Measurements from ENCODE around the gene IGSF3. TPM values are rescaled to one million over a fixed set of nuclear protein-coding genes. Genes with fewer than 3 reads are reported as not detected.
"Not testable (repeated sequence)": the region's sequence is repeated elsewhere in the genome, so short reads cannot be mapped to it uniquely, and the experiment has no call there.

Gene IGSF3
- total RNA-seq, 1 donor from 2014 or later, result 17.5 TPM

DNA sequence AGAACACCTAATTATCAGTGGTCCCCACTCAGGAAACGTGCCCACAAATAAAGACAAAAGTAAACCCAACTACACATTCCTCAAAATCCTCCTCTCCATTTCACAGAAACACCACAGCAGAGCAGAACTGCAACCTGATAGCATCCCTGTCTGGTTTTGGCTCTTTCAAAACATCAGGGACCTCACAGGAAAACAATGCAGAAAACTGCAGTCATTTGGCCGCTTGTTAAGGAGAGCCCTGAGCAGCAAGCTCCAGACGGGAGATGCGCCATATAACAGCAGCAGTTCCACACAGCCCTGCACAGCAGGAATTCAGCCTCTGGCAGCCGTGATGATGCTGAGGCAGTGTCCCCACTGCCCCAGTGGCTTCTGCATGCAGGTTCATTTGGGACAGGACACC is 23.4 kb downstream of the IGSF3 start:
- intact Hi-C loops (cut with DNase I); DNase-seq; ATAC-seq (ENCODE audit: poor library complexity): not testable (repeated sequence)

DNA sequence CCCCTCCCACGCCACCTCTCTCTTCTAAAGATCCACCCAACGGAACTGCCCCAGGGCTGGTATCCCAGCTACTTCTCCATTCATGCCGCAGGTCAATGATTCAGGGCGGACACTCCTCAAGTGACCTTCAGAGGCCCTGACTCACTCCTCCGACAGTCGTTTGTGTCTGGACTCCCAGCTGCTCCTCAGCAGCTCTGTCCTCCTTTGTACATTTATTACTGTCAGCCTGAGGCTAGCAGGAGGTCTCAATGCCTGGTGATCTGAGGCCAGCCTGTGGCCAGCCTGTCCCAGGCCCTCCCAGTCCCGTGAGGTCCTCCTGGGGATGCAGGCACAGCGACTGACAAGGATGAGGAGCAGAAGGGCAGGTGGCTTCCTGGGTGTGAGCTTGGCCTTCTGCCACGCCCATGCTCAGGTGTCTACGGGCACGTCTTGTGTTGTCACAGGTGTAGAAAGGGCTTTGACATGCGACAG is 24.2 kb downstream of the IGSF3 start:
- ATAC-seq (ENCODE audit: poor library complexity); intact Hi-C loops (cut with DNase I); DNase-seq: not testable (repeated sequence)

DNA sequence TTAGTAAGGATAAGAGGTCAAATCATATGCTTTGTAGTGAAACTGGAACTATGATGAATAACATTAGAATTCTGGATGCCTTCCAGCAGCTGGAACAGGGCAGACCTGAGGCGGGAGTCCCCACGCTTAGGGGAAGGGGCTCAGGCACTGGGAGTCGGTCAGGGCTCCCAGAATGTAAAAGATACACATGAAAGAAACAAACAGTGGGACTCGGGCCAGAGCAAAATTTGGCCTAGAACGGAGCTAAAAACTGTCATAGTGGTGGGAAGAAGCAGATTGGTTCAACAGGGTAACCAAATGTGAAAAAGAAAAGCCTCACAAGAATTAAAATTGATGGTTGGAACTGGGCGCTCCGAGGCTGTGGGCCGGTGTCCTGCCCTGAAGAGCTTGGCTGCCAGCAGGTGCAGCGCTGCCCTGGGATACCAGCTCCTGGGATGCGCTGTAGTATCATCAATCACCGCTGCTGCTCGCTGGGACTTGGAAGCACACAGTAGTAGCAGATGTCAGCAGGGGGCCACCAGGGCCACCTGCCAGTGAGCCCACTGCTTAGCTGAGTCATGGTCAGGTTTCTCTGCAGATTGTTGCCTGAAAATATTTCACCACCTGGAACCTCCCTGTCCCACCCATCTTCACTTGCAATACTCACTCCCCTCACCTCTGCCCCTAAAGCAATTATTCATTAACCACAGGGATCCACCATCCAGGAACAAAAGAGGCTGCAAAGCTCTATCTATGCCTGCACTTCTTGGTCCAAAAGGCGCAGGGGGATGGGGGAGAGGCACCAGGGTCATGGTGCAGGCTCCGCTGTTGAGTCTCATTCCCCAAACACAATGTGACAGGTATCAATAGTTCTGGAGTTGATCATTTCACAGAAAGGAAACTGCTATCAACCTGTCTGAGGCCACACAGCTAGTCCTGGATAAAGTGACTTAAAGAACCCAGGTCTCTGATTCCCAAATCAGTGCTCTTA is 24.9 kb downstream of the IGSF3 start:
- DNase-seq; ATAC-seq (ENCODE audit: poor library complexity); intact Hi-C loops (cut with DNase I): not testable (repeated sequence)

DNA sequence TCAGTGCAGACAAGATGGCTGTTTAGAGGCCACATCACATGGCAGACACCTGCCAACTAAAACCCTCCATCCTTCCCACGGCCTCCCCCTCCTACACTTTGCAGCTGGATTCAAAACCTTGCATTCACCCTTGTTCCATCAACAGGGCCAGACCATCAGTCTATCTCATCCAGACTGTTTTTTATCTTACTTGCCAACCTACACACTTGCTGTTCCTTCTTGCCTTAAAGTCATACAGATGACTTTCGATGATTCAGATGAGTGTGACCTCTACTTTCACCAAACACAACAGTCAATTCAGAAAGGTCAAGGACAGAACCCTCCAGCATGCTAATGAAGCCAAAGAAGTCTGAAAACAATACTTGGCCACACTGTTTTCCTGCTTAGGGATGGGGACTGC is 29.9 kb downstream of the IGSF3 start:
- intact Hi-C loops (cut with DNase I); DNase-seq; ATAC-seq (ENCODE audit: poor library complexity): not testable (repeated sequence)

DNA sequence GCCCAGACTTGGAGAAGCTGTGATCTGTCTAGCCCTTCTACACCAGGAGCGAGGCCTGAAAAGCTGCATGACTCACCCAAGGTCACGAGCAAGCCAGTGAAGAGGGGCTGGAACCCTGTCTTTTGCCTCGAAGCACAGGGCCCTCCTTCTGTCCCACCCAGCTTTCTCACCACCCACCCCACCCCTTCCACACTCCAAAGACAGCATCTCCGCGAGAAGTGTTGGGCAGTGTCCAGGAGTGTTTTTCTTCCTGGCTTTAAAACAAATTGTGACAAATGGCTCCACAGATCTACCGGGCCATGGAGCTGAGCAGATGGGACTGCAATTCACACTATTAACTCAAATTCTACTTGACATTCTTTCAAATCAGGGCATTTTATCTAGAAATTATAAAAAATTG is 30.9 kb downstream of the IGSF3 start:
- intact Hi-C loops (cut with DNase I); DNase-seq; ATAC-seq (ENCODE audit: poor library complexity): not testable (repeated sequence)

DNA sequence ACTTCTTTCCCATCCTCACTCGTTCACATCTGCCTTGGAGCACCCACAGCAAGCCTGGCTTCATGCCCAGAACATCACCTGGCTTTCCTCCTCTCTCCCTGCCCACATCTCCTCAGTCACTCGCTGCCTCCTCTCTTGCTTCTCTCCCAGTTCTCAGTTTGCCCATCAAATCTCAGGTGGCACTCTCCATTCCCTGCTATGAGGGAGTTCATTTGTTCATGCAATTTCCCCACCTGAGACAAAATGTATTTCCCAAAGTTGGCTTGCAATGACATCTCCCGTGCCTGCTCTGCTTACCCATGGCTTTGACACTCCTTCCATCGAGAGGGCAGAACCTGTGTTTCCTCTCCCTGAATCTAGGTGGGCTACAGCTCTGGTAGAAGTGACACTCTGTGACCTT is 33.1 kb downstream of the IGSF3 start:
- DNase-seq; ATAC-seq (ENCODE audit: poor library complexity); intact Hi-C loops (cut with DNase I): not testable (repeated sequence)

DNA sequence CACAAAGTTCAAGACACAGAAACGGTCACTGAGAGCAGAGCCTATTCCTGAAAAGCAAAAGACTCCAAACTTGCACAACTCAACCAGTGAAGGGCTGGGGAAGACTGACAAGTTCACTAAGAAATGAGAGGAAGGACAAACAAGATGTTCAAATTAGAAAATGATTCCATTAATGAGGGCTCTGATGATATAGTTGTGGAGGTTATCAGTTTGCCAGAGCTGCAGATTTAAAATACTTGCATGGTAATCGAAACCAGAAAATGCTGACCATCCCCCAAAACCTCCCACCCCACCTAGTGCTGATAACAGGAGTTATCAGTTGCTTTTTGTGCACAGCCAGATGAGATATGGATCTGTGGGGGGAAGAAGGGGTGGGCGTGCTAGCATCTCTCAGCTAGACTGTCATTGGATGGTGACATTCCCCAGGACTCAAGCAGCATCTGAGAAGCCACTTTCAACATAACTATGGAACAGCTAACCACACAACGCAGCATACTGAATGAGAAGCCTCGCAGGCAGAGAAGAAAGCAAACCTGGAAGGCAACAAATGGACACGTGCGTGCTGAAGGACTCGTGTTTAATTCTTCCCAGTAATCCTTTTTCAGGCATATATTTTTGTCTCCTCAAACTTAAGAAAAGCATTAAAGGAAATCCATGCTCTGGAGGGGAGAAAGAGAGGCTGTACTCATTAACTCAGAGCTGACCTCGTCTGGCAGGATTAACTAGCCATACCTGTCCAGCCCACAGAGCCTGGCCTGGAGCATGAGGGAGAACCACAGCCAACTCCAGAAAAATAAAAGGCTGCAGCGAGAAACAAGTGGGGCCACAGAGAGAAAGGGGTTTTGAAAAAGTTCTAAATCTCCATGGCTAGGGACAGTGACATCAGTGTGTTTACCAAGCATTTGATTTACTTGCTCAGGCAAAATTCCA is 35.3 kb downstream of the IGSF3 start:
- DNase-seq; intact Hi-C loops (cut with DNase I); ATAC-seq (ENCODE audit: poor library complexity): not testable (repeated sequence)

DNA sequence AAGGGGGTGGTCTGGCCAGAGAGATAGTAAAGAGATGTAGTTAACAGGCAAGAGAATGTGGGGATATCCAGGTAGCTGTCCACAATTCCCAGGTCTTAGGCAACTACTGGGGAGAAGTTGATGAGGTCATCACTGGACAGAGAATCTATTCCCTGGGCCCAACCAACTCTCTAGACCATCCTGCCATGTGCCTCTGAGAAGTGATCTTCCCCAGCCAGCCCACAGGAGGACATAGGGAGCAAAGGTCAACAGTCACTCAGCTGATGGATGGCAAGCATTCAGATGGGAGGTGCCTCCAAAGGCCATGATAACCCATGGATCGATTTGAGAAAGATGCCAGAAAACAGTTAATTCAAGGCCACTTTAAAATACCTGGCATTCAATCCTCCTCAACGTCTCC is 36.0 kb downstream of the IGSF3 start:
- DNase-seq; ATAC-seq (ENCODE audit: poor library complexity); intact Hi-C loops (cut with DNase I): not testable (repeated sequence)

DNA sequence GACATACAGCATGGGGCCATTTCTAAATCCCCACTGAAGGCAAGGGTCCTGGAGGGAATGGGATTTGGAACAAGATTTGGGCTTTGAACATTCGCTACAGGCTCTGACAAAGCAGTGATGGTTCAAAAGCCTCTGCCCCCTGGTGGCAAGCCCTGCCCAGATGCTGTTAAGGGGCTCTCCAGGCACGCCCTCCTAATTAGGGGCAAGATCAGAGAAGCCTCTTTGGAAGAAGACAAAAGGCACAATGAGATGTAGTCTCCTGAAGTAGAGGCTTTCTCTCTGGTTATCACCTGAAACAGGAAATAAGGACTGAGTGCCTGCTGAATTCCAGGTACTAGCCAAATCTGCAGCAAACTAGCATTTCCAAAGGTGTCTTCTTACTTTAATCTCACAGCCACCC is 37.5 kb downstream of the IGSF3 start:
- intact Hi-C loops (cut with DNase I); ATAC-seq (ENCODE audit: poor library complexity); DNase-seq: not testable (repeated sequence)

DNA sequence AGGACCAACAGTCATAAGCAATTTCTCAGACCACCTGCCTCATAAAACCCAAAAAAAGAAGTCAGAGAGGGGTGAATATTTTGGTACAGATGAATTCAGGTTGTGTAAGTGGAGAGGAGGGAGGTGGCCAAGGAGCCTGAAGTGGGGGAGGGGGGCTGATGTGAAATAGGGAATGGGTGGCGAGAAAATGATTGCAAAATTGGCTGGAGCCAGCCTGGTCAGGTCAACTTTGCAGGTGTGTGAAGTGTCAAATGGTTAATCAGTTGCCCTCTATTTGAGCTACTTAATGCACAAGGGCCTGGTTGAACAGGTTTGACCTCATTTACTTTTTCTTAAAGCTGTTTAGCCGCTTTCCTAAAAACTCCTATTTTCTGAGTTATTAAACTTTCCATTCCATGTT is 38.1 kb downstream of the IGSF3 start:
- intact Hi-C loops (cut with DNase I); DNase-seq; ATAC-seq (ENCODE audit: poor library complexity): not testable (repeated sequence)

DNA sequence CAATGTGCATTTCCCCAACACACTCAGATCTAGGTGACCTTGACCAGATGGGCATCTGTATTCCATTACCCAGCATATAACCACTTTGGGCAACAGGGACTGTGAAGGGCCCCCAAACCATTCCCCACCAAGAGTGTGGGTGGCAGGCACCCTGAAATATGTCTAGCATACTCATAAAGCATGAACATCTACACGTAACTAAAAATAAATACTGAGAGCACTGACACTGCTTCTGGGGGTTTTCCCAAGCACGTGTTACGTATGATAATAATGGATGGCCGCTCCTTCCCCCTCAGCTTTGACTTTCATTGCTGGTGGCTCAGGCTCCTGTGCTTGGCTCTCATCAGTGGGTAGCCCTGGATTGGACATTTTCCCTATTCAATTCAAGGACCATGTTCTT is 39.1 kb downstream of the IGSF3 start:
- DNase-seq (no peak), ATAC-seq (ENCODE audit: poor library complexity) (no peak)
- intact Hi-C loops (cut with DNase I), result no loop called here

DNA sequence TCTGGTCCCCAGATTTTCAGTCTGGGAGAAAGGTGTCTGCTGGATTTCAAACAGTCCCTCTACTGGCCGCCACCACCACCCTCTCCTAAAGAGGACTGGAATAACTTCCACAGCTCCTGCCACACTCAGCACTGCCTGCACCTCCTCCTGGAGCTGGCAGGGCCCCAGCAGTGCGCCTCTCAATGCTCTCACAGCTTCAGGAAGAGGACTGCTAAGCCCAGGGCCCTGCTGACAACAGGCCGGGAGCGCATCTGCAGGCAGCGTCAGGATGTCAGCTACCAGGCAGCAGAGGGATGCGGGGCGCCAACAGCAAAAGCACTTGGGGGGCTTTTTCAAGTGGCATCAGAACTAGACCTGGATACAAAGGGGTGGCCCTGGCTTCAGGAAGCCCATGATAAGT is 40.2 kb downstream of the IGSF3 start:
- intact Hi-C loops (cut with DNase I); ATAC-seq (ENCODE audit: poor library complexity): not testable (repeated sequence)
- DNase-seq, result peak; percentile 84

DNA sequence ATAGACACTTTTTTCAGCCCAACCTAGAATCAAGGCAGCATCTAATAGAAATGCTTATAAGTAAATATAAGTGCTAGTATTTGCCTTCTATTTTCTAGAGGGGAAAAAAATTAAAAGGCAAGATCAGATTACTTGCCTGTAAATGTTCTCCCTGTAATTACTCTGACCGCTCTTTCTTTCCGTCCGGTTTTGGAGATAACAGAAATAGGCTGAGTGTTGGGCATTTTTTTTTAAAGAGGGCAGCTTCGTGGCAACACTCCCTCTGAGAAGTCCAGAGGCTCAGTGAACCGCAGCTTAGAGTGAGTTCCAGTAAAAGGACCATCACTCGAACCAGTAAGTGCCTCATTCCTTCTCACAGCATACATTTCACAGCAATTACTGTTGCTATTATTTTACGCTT is 40.6 kb downstream of the IGSF3 start:
- intact Hi-C loops (cut with DNase I); DNase-seq; ATAC-seq (ENCODE audit: poor library complexity): not testable (repeated sequence)

DNA sequence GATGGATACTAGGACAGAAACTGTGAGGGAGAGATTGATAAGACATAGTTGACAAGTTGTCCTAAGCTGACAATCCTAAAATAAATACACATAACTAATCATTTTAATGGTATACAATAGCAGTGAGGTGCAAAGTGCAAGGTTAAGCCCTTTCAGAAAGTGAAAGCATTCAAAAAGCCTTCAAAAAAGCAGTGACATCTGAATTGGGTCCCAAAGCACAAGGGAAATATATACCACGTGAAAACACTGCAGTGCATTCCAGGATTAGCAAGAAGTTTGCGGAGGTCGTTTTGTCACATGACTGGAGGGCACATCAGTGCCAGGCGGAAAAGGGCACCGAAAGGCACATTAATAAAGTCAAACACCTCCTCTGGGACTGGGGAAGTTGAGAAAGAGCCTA is 42.4 kb downstream of the IGSF3 start:
- intact Hi-C loops (cut with DNase I); DNase-seq; ATAC-seq (ENCODE audit: poor library complexity): not testable (repeated sequence)

DNA sequence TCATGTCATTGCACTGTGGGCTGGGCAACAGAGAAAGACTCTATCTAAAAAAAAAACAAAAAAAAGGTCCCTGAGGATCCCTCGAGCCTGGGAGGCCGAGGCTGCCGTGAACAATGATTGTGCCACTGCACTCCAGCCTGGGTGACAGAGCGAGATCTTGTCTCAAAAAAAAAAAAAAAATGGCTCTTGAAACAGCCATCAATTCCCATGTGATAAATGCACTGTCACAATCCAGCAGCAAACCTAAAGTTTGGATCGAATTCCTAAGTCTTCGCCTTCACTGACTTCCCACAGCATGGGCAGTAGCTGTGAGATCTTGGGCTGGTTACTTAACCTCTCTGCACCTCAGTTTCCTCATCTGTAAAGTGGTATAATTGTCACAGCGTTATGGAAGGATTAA is 43.5 kb downstream of the IGSF3 start:
- intact Hi-C loops (cut with DNase I), result no loop called here
- ATAC-seq (ENCODE audit: poor library complexity) (no peak), DNase-seq (no peak)

DNA sequence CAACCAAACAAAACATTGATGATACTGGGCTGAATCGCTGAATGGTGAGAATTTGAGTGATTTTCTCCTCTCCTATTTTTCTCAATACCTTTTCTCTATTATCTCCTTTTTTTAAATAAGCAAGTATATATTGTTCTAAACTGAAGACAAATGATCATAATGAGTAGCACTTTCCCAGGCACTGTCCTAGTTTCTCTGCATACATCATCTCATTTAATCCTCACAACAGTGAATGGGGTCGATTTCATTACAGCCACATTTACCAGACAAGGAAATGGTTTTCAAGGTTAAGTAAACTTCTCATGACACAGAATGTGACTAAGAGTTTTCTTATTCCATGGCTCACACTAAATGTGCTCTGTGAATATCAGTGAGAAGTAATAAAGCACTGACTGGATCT is 45.0 kb downstream of the IGSF3 start:
- ATAC-seq (ENCODE audit: poor library complexity); DNase-seq; intact Hi-C loops (cut with DNase I): not testable (repeated sequence)

DNA sequence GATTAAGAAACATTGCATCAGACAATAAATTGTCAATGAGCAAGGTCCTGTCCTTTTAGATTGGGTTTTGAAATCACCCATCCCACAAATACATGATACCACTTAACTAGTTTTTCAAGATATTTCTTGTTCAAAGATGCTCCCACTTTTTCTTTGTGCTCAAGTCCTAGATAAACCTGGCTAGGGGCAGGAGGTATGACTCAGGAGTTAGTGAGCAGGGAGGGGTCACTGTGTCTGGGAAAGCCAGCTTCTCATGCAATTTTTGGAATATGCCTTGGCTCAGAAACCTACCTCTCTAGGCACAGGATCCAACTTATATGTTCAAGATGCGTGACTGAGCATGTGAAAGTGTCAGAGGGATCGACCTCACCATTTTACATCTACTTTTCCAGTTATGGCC is 45.8 kb downstream of the IGSF3 start:
- DNase-seq; ATAC-seq (ENCODE audit: poor library complexity); intact Hi-C loops (cut with DNase I): not testable (repeated sequence)

DNA sequence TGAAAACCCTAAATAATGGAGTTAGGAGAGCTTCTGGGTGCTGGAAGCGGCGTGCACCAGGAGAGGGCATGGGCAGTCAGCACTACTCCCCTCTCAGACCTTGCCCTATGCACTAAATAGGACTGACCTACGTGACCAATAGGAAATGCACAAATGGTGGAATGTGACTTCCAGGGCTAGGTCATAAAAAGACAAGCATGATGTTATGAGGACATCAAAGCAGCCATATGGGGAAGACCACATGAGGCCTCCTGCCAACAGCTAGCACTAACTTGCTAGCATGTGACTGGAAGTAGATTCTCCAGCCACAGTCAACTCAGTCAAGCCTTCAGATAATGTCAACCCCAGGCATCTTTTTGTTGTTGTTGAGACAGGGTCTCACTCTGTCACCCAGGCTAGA is 47.1 kb downstream of the IGSF3 start:
- ATAC-seq (ENCODE audit: poor library complexity); intact Hi-C loops (cut with DNase I); DNase-seq: not testable (repeated sequence)

DNA sequence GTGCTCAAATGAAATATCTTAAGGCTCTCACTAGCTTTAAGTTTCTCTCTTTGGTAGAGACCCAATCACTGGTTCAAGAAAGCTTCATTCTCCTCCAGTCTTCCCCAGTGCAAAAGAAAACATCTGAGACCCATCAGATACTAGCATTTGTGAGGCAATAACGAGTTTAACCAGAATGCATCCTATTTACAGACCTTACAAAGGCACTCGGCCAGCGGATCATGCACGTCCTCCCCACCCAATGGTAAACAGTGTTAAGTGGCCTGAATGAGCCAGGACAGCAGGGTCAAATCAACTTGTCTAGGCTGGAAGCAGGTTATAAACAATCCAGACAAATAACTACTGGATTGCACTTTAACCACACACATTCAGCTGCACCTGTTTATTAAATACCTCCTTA is 48.4 kb downstream of the IGSF3 start:
- ATAC-seq (ENCODE audit: poor library complexity), result not testable (repeated sequence)

More for the DNA sequence above, 48.4 kb downstream of the IGSF3 start:
- intact Hi-C loops (cut with DNase I), result not testable (repeated sequence)
- peak; percentile 45 for DNase-seq

Measured in Right ventricle myocardium superior (tissue), 1 donor.